Endothelial cell of hepatic sinusoid (primary cell): ENCODE results near the gene WDR89.
"Not testable (repeated sequence)": the region's sequence is repeated elsewhere in the genome, so short reads cannot be mapped to it uniquely, and the experiment has no call there.

Experiments
- in situ Hi-C: cut with HindIII; loops from 2 replicates; pipeline ENCODE4 v1.10.0; 2017; ENCODE audit warnings: low sequenced_read_pairs

Gene WDR89

GRCh38 chr14:63654936-63655335 lies 13.3 kb upstream of the WDR89 start:
- in situ Hi-C loops: no loop called here

GRCh38 chr14:63654346-63654745 lies 12.7 kb upstream of the WDR89 start:
- in situ Hi-C loops: no loop called here

- in situ Hi-C loops: no loop called here
Measured at GRCh38 chr14:63652406-63652805, 10.7 kb upstream of the WDR89 start.

- in situ Hi-C loops: no loop called here
Measured at GRCh38 chr14:63650256-63650952, 8.7 kb upstream of the WDR89 start.

- in situ Hi-C loops: no loop called here
Measured at GRCh38 chr14:63647696-63648410, 6.2 kb upstream of the WDR89 start.

- in situ Hi-C loops: no loop called here
Measured at GRCh38 chr14:63644741-63645140, 3.1 kb upstream of the WDR89 start.

- in situ Hi-C loops: no loop called here
Measured at GRCh38 chr14:63642656-63643382, 1.1 kb upstream of the WDR89 start.

- in situ Hi-C loops: no loop called here
Measured at GRCh38 chr14:63642229-63642611, 549 bp upstream of the WDR89 start.

- in situ Hi-C loops: no loop called here
Measured at GRCh38 chr14:63638493-63638892, 3.2 kb downstream of the WDR89 start.

GRCh38 chr14:63636094-63636635 lies 5.5 kb downstream of the WDR89 start:
- in situ Hi-C loops: not testable (repeated sequence)

- in situ Hi-C loops: no loop called here
Measured at GRCh38 chr14:63633801-63634200, 7.9 kb downstream of the WDR89 start.

GRCh38 chr14:63632932-63633514 lies 8.6 kb downstream of the WDR89 start:
- in situ Hi-C loops: no loop called here

GRCh38 chr14:63624701-63625100 lies 17.0 kb downstream of the WDR89 start:
- in situ Hi-C loops: loop anchor here (5.0 kb wide), 1 partner anchor 38 kb away; no protein-coding TSS in a partner anchor

- in situ Hi-C loops: no loop called here
Measured at GRCh38 chr14:63624203-63624602, 17.5 kb downstream of the WDR89 start.

GRCh38 chr14:63621975-63622374 lies 19.7 kb downstream of the WDR89 start:
- in situ Hi-C loops: not testable (repeated sequence)

GRCh38 chr14:63616015-63616414 lies 25.7 kb downstream of the WDR89 start:
- in situ Hi-C loops: no loop called here

GRCh38 chr14:63614679-63615363 lies 26.9 kb downstream of the WDR89 start:
- in situ Hi-C loops: loop anchor here (5.0 kb wide), 1 partner anchor 73 kb away; the partner anchor contains the start of gene PPP2R5E

- in situ Hi-C loops: loop anchor here (5.0 kb wide), 1 partner anchor 69 kb away; the partner anchor contains the start of gene PPP2R5E
Measured at GRCh38 chr14:63611078-63611477, 30.6 kb downstream of the WDR89 start.

- in situ Hi-C loops: no loop called here
Measured at GRCh38 chr14:63605041-63605532, 36.6 kb downstream of the WDR89 start.

- in situ Hi-C loops: no loop called here
Measured at GRCh38 chr14:63604626-63605025, 37.0 kb downstream of the WDR89 start.
